Kasumi-1 (cell line): ENCODE measurements around the gene MKX.

Source experiments
- DNase-seq, 2 experiments: peaks; one replicate each; lab custom pipeline; 2025; lab: John Stamatoyannopoulos, UW

The MKX gene

GRCh38 chr10:27742195-27743011, 3.2 kb downstream of the MKX start:
- peak; percentile 68 to 70 for DNase-seq

GRCh38 chr10:27741173-27742091, 4.2 kb downstream of the MKX start:
- no peak for DNase-seq

GRCh38 chr10:27736396-27736795, 9.2 kb downstream of the MKX start:
- no peak for DNase-seq

- no peak for DNase-seq
Measured at GRCh38 chr10:27730041-27730440, 15.6 kb downstream of the MKX start.

- no peak for DNase-seq
Measured at GRCh38 chr10:27728338-27728737, 17.3 kb downstream of the MKX start.

- DNase-seq: no peak
Measured at GRCh38 chr10:27724287-27724686, 21.3 kb downstream of the MKX start.

- DNase-seq: no peak
Measured at GRCh38 chr10:27723436-27723835, 22.2 kb downstream of the MKX start.

GRCh38 chr10:27720529-27720928, 25.1 kb downstream of the MKX start:
- no peak for DNase-seq

GRCh38 chr10:27719052-27719451, 26.6 kb downstream of the MKX start:
- DNase-seq: no peak

- DNase-seq: no peak
Measured at GRCh38 chr10:27717861-27718260, 27.8 kb downstream of the MKX start.

GRCh38 chr10:27717224-27717623, 28.4 kb downstream of the MKX start:
- no peak for DNase-seq

- no peak for DNase-seq
Measured at GRCh38 chr10:27716521-27716920, 29.1 kb downstream of the MKX start.

GRCh38 chr10:27715505-27715904, 30.1 kb downstream of the MKX start:
- DNase-seq: no peak

GRCh38 chr10:27714349-27714748, 31.3 kb downstream of the MKX start:
- DNase-seq: no peak

- no peak for DNase-seq
Measured at GRCh38 chr10:27713941-27714340, 31.7 kb downstream of the MKX start.

- no peak for DNase-seq
Measured at GRCh38 chr10:27710014-27710413, 35.6 kb downstream of the MKX start.

GRCh38 chr10:27709304-27709703, 36.3 kb downstream of the MKX start:
- no peak for DNase-seq

- no peak for DNase-seq
Measured at GRCh38 chr10:27701938-27702537, 43.6 kb downstream of the MKX start.

- no peak for DNase-seq
Measured at GRCh38 chr10:27699776-27700175, 45.8 kb downstream of the MKX start.

GRCh38 chr10:27698961-27699360, 46.7 kb downstream of the MKX start:
- no peak for DNase-seq

- no peak for DNase-seq
Measured at GRCh38 chr10:27696466-27696865, 49.2 kb downstream of the MKX start.

GRCh38 chr10:27695706-27696105, 49.9 kb downstream of the MKX start:
- no peak for DNase-seq

- DNase-seq: no peak
Measured at GRCh38 chr10:27695088-27695487, 50.5 kb downstream of the MKX start.
